NCI-H1436 (cell line): ENCODE data around the gene METAP2.

ENCODE experiments used
- DNase-seq: peaks from one replicate; lab custom pipeline; 2025; lab: John Stamatoyannopoulos, UW

METAP2 gene

GRCh38 chr12:95513599-95513998, 39.6 kb downstream of the METAP2 start:
- DNase-seq, result no peak

- no peak for DNase-seq
Observed at GRCh38 chr12:95515197-95515596, 41.2 kb downstream of the METAP2 start.

DNA sequence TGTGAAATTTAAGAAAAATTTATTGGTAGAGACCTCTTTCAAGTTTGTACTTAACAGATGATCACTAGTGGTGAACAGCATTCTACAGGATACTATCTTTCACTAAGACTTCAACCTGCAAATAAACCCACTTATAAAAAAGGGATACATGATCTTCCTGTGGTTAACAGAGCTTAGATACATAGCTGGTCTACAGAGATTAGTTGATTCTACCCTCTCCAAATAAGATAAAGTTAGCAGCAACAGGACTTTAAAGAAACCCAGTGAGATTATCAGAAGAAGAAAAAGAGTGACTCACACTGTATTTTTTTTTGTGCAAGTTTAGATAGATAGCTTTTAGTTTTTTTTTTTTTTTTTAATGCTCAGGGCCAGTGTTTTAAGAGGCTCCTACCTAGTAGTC, 42.8 kb downstream of the METAP2 start:
- DNase-seq, result no peak

- DNase-seq, result no peak
Observed at GRCh38 chr12:95517246-95517645, 43.3 kb downstream of the METAP2 start.

- no peak for DNase-seq
Observed at GRCh38 chr12:95518944-95519343, 45.0 kb downstream of the METAP2 start.

DNA sequence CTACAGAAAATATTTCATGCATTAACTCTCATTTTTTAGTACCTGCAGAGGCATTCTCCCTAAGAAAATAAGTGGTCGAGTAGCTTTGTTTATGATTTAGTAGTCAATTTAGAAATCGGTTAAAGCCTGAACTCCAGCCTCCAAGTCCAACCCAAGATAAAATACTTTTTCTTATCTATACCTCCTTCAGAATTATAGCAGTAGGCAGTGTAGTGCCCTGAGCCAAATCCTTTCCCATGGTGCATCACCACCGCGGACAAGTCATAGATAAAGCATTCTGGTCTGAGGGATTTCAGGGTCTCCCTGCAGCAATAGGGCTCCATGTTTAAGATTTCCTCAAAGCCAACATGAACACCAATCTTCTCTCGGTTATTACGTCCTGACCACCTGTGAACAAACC, 46.9 kb downstream of the METAP2 start:
- no peak for DNase-seq

DNA sequence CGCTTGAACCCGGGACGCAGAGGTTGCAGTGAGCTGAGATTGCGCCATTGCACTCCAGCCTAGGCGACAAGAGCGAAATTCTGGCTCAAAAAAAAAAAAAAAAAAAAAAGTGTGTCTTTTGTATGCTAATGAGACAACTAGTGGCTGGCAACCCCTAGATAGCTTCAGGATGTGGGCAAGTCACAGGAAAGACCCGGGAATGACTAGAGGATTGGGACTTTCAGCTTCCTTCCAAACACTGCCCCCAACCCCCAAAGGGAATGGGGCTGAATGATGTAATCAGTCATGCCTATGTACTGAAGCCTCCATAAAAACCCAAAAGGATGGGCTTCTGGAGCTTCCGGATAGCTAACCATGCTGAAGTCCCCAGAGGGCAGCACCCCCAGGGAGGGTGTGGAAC, 48.7 kb downstream of the METAP2 start:
- DNase-seq, result no peak

DNA sequence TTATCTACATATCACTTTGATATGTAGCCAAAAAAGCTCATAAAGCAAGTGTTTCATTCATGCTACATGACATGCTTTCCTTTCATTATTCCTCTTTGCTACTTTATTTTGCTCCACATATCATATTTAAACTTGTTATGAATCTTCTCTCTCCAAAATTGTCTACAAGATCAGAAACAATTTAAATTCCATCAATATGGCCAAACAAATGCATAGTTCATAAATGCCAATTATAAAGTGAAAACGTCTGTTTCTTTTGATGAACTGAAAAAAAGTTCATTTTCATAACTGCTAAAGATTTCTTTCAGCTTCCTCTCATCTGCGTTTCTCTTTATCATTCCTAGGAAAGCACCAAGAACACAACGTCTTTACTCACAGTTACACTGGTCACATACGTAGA, 54.5 kb downstream of the METAP2 start:
- no peak for DNase-seq

DNA sequence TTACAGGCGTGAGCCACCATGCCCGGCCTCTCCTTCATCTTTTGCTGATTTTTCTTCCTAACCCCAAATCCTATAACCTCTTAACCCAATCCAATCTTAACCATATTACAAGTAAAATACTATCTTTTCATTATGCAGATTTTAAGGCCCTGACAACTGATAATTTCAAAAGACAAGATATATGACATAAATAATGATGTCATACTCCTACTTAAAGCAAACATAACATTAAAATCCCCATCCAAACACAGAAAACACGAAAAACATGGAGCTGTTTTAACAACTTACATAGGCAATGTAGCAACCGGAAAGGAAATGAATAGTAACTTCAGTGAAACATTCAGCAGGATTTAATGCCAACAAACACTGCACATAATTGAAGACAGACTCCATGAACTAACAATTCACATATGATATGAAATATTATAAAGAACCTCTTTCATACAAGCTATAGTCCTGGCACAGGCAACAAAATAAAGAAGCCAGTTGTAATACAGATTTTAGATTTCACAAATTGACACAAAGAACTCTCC, 55.8 kb downstream of the METAP2 start:
- DNase-seq, result no peak

DNA sequence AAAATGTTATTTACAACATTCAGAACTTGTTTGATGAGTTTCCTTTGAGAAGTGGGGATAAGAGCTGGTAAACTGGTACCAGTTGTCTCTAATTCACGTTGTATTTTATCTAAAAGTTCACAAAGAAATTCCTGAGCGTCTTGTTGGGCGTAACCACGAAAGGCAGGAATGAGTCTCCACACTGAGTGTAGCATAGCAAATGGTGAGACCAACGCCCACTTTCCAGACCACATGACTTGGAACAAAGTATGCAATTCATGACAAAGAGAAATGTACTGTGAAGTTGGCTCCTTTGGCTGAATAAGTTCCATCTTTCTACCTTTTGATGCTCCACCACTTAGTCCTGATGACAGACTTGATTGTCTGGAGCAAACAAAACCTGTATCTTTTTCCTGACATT, 58.9 kb downstream of the METAP2 start:
- no peak for DNase-seq

DNA sequence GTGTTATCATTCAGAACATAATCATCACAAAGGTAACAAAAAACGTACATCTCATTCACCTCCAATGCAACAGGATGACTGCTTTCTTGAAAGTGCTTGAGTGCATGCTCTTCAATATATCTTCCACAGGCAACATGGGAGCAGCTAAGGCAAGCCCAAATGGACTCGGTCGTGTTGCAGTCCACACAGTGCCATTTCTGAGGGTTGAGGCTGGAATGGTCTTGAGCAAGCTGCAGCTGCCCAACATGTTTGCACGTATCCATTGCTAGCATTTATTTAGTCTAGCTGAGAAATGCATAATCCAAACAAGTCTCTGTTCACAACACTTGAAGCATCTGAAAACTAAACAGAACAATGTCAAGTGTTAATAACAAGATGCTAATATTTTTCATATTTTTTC, 60.0 kb downstream of the METAP2 start:
- no peak for DNase-seq

DNA sequence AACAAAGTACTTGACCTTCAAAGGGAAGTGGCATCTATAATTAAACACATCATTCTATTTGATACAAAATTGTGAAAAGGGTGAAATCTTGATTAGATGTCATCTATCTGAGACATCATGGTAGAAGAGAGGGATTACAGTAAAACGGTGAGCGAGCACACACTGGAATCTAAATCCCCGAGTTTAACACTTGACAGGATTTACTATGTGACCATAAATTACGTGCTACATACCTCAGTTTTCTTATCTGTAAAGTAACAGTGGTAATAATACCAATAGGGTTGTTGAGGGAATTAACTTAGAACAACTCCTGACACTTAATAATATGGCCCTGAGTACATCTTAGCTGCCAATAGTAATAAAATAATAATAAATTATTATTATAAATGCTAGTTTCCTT, 64.1 kb downstream of the METAP2 start:
- no peak for DNase-seq

- no peak for DNase-seq
Observed at GRCh38 chr12:95538656-95539055, 64.7 kb downstream of the METAP2 start.

DNA sequence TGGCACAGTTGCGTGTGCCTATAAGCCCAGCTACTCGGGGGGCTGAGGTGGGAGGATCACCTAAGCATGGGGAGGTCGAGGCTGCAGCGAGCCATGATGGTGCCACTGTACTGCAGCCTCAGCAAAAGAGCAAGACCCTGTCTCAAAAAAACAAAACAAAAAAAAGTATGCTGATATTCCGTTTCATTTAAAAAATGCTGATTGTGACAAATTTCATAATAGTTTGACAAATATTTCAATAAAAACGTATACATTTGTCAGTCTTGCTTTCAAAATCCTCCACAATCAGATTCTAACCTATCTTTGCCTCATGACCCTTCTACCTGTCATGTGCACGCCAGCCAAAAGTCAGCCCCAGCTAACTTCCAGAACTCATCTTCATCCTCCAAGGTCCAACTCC, 67.5 kb downstream of the METAP2 start:
- DNase-seq, result no peak

DNA sequence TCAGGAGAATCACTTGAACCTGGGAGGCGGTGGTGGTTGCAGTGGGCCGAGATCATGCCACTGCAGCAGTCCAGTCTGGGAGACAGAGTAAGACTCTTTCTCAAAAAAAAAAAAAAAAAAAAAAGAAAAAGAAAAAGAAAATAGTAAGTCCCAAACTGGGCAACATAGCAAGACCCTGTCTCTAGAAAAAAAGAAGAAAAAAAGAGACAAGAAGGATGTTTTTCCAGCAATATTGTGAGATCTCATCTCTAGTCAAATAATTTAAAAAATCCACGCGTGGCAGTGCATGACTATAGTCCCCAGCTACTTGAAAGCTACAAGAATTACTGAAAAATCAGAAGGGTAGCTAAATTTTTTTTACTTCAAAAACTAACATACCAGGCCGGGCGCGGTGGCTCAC, 69.4 kb downstream of the METAP2 start:
- no peak for DNase-seq

DNA sequence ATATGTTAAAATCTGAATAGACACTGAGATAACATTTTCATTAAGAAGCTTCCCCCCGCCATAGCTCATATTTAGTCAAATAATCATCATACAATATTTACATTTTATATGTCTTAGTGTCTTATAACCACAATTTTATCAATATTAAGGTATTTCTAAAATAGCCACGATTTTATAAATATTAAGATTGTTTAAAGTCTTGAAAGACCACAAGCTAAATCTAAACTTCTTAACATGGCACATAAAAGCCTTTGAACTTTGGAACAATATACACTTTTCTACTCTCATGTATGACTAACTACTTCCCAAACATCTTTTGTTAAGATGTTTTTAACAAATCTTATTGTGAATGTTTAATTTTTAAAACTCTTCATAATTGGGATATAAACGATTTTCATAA, 70.8 kb downstream of the METAP2 start:
- no peak for DNase-seq

DNA sequence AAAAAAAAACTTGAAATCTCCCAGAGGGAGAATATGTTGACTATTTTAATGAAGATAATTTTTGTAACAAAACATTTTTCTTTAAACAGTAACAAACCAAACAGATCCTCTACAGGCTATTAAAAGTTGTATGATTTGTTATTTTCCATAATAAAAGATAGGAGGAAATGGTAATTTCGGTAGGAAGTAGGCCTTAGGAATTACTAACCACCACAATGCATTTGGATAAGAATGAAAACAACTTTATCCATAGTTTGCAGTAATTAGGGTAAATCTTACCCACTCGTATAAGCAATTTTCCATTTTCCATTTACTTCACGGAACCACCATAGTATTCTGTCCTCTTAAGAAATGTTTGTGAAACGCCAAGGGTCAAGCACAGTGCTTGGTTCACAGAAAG, 71.4 kb downstream of the METAP2 start:
- DNase-seq, result no peak

DNA sequence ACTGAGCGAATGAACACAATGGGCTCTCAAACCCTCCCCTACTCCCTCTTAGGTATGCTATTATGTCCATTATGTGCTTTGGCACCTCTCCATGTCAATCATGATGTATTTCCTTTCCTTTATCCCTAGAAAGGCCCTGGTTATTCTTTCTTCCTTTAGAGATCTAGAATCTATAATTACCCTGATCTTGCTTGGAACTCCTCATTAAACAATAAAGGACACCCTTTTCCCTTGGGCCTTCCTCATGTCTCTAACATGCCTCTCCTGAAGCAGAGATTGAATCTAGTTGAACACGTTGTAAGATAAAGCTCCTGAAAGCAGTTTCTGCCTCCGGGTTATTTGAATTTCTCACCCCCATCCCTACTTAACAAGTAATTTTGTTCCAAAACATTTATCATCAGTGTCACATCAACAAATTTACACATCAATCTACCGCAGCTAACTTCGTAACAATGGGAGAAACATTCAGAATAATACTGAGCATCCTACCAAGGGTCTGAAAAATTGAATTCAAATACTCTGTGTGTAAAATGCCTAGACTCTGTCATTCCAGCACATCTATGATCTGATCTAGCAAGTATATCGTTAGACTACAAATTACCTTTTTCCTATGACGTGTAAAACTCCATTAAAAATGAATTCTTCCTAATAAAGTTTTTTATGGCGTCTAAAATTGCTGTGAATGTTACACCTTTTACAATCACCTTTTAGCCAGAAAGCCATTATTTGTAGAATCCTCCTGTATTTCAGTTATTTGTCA, 72.0 kb downstream of the METAP2 start:
- peak; percentile 94 for DNase-seq

DNA sequence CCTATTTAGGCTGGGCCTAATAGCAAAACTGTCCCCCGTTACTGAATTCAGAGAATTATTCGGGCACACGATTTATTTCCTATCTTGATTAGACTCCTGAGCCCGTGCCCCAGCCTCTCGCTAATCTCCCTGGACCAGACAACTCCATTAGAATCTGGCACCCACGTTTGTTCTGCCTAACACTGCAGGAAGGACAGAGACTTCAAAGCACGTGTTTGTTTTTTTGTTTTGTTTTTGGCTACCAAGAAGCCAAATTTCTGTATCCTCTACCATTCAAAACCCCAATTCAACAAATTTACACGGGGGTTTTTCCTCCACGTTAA, 72.5 kb downstream of the METAP2 start:
- no peak for DNase-seq

DNA sequence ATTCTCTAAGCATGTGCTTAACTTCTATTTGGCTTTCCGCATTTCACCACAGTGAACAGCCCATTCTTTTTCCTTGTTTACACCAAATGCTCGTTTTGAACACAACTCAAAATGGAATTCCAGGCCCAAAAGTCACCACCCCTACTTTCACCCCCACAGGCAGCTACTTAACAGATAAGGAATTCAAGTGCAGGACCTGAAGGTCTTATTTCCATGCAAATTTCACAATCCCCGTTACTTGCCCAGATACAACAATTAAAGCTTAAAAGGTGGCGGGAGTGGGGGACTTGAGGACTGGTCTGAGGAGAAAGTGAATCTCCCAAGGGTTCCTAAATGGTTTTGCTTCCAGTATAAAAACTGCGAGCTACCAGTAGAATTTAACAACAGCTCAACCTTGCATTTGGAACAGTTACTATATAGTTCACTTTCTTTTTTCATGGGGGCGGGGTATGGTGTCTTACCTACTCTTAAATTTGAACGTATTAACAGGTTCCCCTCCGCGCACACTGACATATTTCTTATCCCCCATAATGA, 73.6 kb downstream of the METAP2 start:
- DNase-seq, result no peak

DNA sequence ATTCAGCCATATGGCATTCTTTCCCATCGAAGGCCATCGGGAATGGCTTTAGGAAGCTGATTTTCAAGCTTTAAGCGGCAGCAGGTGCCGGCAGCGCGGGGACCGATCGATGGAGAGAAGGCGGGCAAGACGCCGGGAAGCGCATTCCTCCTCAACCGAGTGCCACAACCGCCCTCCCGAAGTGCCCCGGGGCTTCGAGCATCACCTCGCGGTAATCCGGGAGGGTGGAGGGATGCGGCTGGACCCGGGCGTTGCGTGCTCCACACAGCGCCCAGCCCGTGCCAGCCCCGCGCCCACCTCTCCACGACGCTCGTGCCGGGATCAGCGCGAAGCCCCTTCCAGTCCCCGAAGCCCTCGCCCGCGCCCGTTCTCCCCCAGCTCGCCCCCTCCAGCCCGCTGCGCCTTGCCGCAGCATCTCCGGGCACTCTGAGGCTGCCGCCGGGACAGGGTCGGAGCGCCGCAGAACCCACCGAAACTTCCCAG, 74.1 kb downstream of the METAP2 start:
- no peak for DNase-seq

DNA sequence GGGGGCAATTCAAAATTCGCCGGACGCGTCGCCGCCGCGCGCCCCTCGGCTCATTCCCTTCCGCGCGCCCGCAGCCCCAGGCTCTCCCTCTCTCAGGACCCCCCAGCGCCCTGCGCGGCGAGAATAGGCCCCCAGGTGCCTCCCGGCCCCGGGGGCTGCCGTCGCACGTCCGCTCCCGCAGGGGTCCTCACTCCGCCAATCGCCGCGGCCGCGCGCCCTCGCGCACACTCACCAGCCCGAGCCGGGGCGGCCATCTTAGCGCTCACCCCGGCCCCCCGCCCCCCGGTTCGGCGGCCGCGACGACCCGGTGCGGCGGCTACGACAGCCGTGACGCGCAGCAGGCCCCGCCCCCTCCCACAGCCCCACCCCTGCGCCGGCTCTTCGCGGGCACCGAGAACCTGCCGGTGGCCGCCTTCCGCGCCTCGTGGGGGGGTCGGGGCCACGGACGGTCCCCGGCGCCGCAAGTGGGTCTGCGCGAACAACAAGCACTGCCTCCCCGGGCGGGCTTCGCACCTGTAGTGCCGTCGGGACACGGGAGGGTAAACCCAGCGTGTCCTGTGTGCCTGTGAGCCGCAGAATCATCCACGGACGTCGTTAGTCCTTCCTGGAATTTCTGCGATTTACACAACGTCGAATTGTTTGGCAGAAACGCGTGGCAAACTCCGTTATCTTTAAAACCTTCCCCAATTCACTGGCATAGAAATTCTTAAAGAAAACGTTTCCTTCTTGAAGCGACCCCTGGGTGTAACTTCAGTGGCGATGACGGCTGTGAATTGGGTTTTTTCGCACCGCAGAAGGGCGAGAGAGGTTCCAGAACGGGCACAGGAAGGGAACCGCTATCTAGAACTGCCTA, 74.8 kb downstream of the METAP2 start:
- no peak for DNase-seq
